GM12892 (cell line): ENCODE results near the gene NUAK1.
A peak's percentile ranks its signal among the peaks of the same experiment; 100 is the strongest.
"Not testable (repeated sequence)": the region's sequence is repeated elsewhere in the genome, so short reads cannot be mapped to it uniquely, and the experiment has no call there.

Source experiments
- DNase-seq: peaks from one replicate; pipeline ENCODE4 v3.0.0; 2011; ENCODE audit not compliant: insufficient read length
- FAIRE-seq: peaks from 2 replicates; lab custom pipeline; 2011; peaks lifted over from hg19 to GRCh38; lab: Jason Lieb, UNC
- POLR2A ChIP-seq: IDR thresholded peaks from 2 replicates; pipeline ENCODE4 v1.6.1; 2011; ENCODE audit warnings: low read depth, low read length, control low read depth
- POLR2AphosphoS5 ChIP-seq: IDR thresholded peaks from 2 replicates; pipeline ENCODE4 v1.6.1; 2011; ENCODE audit warnings: low read depth, low read length, control low read depth
- TAF1 ChIP-seq: IDR thresholded peaks from 2 replicates; pipeline ENCODE4 v1.6.1; 2011; ENCODE audit warnings: low read depth, mild to moderate bottlenecking, control low read depth, low read length, borderline replicate concordance

The NUAK1 gene

DNA sequence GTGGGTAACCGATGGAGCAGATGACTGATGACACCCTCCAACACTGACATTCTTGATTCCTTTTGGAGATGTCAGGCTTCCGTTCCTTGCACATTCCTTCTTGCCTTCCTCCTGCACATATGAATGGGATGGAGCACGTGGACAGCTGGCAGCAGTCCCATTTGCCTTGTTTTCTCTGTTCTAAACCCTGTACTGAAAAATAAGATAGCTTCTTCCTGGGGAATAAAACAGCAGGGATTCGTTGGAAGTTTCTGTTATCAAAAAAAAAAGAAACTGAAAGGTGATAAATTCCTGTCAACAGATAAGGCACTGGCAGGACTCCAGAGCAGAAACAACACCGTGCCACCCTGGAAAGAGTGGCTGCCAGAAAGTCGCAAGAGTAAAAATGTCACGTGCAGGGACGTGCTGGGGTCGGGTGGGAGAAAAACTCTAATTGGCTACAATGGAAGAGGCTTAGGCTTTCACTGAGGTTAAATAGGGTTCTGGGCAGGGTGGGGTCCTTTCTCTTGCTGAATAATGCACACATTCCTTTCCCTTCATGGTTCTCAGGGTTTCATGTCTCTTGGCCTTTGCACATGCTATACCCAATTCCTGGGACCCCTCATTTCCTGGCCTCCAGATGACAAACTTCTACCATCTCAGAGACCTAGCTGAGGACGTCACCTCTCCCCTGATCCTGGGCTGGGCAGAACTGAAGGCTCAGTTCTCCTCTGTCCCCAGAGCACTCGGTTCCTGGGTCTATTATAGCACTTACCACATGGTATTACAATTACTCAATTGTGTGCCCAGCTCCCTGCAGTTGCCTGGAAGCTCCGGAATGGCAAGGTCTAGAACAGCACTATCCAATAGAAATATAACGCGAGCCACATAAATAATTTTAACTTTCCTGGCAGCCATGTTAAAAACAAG is 7.0 kb upstream of the NUAK1 start:
- TF ChIP-seq POLR2A, result no peak
- no peak for TF ChIP-seq TAF1
- TF ChIP-seq POLR2AphosphoS5, result no peak
- FAIRE-seq (no peak), DNase-seq (no peak)

- FAIRE-seq (no peak), DNase-seq (no peak)
- TF ChIP-seq POLR2A (no peak), TAF1 (no peak), POLR2AphosphoS5 (no peak)
Observed at GRCh38 chr12:106144847-106145246, 6.1 kb upstream of the NUAK1 start.

- DNase-seq (no peak), FAIRE-seq (no peak)
- TF ChIP-seq TAF1 (no peak), POLR2A (no peak), POLR2AphosphoS5 (no peak)
Observed at GRCh38 chr12:106142591-106143261, 4.0 kb upstream of the NUAK1 start.

DNA sequence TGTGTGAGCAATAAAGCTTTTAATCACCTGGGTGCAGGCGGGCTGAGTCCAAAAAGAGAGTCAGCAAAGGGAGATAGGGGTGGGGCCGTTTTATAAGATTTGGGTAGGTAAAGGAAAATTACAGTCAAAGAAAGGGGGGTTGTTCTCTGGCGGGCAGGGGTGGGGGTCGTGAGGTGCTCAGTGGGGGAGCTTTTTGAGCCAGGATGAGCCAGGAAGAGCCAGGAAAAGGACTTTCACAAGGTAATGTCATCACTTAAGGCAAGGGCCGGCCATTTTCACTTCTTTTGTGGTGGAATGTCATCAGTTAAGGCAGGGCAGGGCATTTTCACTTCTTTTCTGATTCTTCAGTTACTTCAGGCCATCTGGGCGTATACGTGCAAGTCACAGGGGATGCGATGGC is 3.2 kb upstream of the NUAK1 start:
- FAIRE-seq, DNase-seq: not testable (repeated sequence)

- no peak for FAIRE-seq
- no peak for TF ChIP-seq POLR2A
- no peak for TF ChIP-seq POLR2AphosphoS5
- TF ChIP-seq TAF1, result no peak
- DNase-seq, result no peak
Observed at GRCh38 chr12:106141452-106141851, 2.7 kb upstream of the NUAK1 start.

- no peak for TF ChIP-seq POLR2AphosphoS5
- no peak for TF ChIP-seq TAF1
- no peak for FAIRE-seq
- DNase-seq, result no peak
Observed at GRCh38 chr12:106141003-106141402, 2.2 kb upstream of the NUAK1 start.

- DNase-seq (no peak), FAIRE-seq (no peak)
- TF ChIP-seq POLR2A, result no peak
- no peak for TF ChIP-seq POLR2AphosphoS5
- no peak for TF ChIP-seq TAF1
Observed at GRCh38 chr12:106140223-106140986, 1.7 kb upstream of the NUAK1 start.

DNA sequence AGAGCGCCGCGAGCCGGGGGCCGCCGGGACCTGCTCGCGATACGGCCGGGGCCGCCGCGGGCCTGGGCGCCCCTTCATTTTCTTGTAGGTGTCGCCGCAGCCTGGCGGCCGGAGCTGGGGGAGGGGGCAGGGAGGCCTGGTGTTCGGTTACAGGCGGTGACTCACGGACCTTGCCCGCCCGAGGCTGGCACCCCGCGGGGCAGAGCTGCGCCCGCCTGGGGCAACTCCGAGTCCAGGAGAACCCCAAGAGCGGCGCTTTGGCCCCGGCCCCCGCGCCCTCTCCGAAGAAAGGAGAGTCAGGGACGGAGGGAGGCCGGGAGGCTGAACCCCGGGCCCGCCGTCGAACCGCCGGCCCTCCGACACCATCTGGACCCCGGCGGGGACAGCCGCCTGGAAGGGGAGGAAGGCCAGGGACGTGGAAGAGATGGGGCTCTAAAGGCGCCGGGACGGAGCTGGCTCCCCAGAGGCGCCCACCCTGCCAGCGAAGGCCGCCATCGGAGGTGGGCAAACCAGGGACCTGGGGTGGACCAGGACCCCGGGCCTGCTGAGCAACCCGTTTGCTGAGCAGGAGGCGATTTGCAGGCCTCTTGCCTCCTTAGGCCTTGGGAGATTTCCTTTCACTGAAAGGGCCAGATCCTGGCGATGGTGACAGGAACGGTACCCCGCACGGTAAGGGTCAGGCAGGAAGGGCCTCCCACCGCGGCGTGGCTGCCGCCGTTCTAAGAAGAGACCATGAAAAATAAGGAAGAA is 843 bp upstream of the NUAK1 start:
- no peak for TF ChIP-seq TAF1
- no peak for FAIRE-seq
- no peak for DNase-seq

DNA sequence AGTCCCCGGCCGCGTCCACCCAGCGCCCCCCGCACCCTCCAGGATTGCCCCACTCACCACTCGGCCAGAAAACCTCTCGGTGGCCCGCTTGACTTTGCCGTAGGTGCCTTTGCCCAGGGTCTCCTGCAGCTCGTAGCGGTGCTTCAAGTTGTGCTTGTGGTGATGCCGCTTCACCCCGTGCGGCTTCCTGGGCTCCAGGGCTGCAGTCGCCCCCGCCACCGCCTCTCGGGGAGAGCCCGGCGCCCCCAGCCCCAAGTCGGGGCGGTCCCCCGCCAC is 459 bp downstream of the NUAK1 start:
- TF ChIP-seq POLR2A (no peak), POLR2AphosphoS5 (no peak), TAF1 (no peak)
- DNase-seq (no peak), FAIRE-seq (no peak)

GRCh38 chr12:106137530-106138356 is 1.0 kb downstream of the NUAK1 start:
- DNase-seq (no peak), FAIRE-seq (no peak)
- no peak for TF ChIP-seq POLR2AphosphoS5
- TF ChIP-seq POLR2A, result no peak
- no peak for TF ChIP-seq TAF1

GRCh38 chr12:106136263-106136662 is 2.5 kb downstream of the NUAK1 start:
- TF ChIP-seq TAF1, result no peak
- TF ChIP-seq POLR2A, result no peak
- no peak for DNase-seq
- FAIRE-seq, result peak; percentile 77
